Duodenal mucosa (tissue), 2 donors: Measurements from ENCODE around the gene RNF166.

ENCODE experiments used
- H3K27ac ChIP-seq: one replicate; pipeline ENCODE4 v1.7.0; 2013; ENCODE audit warnings: low read depth, low read length
- H3K27me3 ChIP-seq, 2 donors: one replicate each; pipeline ENCODE4 v1.7.0; 2013; ENCODE audit warnings: low read length in 2 of 2, control low read depth in 1 of 2; ENCODE audit not compliant: insufficient read depth in 2 of 2, control insufficient read depth in 1 of 2
- H3K36me3 ChIP-seq, 2 donors: one replicate each; pipeline ENCODE4 v1.7.0; 2013; ENCODE audit warnings: low read length in 2 of 2, control low read depth in 1 of 2; ENCODE audit not compliant: insufficient read depth in 2 of 2, control insufficient read depth in 1 of 2
- H3K4me1 ChIP-seq, 2 donors: one replicate each; pipeline ENCODE4 v1.7.0; 2013; ENCODE audit warnings: low read length in 2 of 2, control low read depth in 1 of 2; ENCODE audit not compliant: insufficient read depth in 2 of 2, control insufficient read depth in 1 of 2
- H3K4me3 ChIP-seq, 2 donors: one replicate each; pipeline ENCODE4 v1.7.0; 2013; ENCODE audit warnings: low read length in 2 of 2, low read depth in 1 of 2
- H3K9ac ChIP-seq, 2 donors: one replicate each; pipeline ENCODE4 v1.7.0; 2013; ENCODE audit warnings: low read length in 2 of 2, low read depth in 1 of 2
- H3K9me3 ChIP-seq, 2 donors: one replicate each; pipeline ENCODE4 v1.7.0; 2013; ENCODE audit warnings: low read length in 2 of 2, control low read depth in 1 of 2; ENCODE audit not compliant: control insufficient read depth in 1 of 2

The RNF166 gene

GRCh38 chr16:88732961-88733294 lies 26.7 kb upstream of the RNF166 start:
- H3K4me3 ChIP-seq = no peak overlapping the region
- H3K36me3 ChIP-seq = peaks cover 6 to 49% of the 10 kb centered on the region in 2 donors
- no peak overlapping the region for H3K9ac ChIP-seq
- no peaks in the 10 kb centered on the region for H3K9me3 ChIP-seq
- H3K27me3 ChIP-seq = no peaks in the 10 kb centered on the region
- H3K4me1 ChIP-seq = peaks cover 0 to 3% of the 10 kb centered on the region in 2 donors
- H3K27ac ChIP-seq = no peak overlapping the region

GRCh38 chr16:88732172-88732960 lies 26.2 kb upstream of the RNF166 start:
- no peaks in the 10 kb centered on the region for H3K9me3 ChIP-seq
- no peak overlapping the region for H3K27ac ChIP-seq
- no peak overlapping the region for H3K9ac ChIP-seq
- no peak overlapping the region for H3K4me3 ChIP-seq
- H3K36me3 ChIP-seq = peaks cover 6 to 52% of the 10 kb centered on the region in 2 donors
- no peaks in the 10 kb centered on the region for H3K4me1 ChIP-seq
- H3K27me3 ChIP-seq = no peaks in the 10 kb centered on the region

GRCh38 chr16:88731699-88732098 lies 25.5 kb upstream of the RNF166 start:
- H3K4me1 ChIP-seq = no peaks in the 10 kb centered on the region
- no peaks in the 10 kb centered on the region for H3K27me3 ChIP-seq
- no peak overlapping the region for H3K27ac ChIP-seq
- H3K9me3 ChIP-seq = no peaks in the 10 kb centered on the region
- no peak overlapping the region for H3K9ac ChIP-seq
- H3K4me3 ChIP-seq = no peak overlapping the region
- H3K36me3 ChIP-seq = peaks cover 12 to 58% of the 10 kb centered on the region in 2 donors

GRCh38 chr16:88730632-88731607 lies 24.7 kb upstream of the RNF166 start:
- Histone ChIP-seq H3K9me3 (no peaks in the 10 kb centered on the region), H3K9ac (no peak overlapping the region), H3K4me3 (no peak overlapping the region), H3K27ac (no peak overlapping the region), H3K36me3 (peaks cover 14 to 62% of the 10 kb centered on the region in 2 donors), H3K4me1 (no peaks in the 10 kb centered on the region), H3K27me3 (no peaks in the 10 kb centered on the region)

- Histone ChIP-seq H3K27me3 (no peaks in the 10 kb centered on the region), H3K9me3 (no peaks in the 10 kb centered on the region), H3K4me3 (no peak overlapping the region), H3K36me3 (peaks cover 15 to 61% of the 10 kb centered on the region in 2 donors), H3K4me1 (no peaks in the 10 kb centered on the region), H3K9ac (no peak overlapping the region), H3K27ac (no peak overlapping the region)
Measured at GRCh38 chr16:88727871-88728270, 21.7 kb upstream of the RNF166 start.

- Histone ChIP-seq H3K4me3 (no peak overlapping the region), H3K9ac (no peak overlapping the region), H3K36me3 (peaks cover 16 to 62% of the 10 kb centered on the region in 2 donors), H3K27ac (no peak overlapping the region), H3K4me1 (no peaks in the 10 kb centered on the region), H3K9me3 (no peaks in the 10 kb centered on the region), H3K27me3 (no peaks in the 10 kb centered on the region)
Measured at GRCh38 chr16:88726981-88727380, 20.8 kb upstream of the RNF166 start.

GRCh38 chr16:88726408-88726749 lies 20.2 kb upstream of the RNF166 start:
- no peak overlapping the region for H3K4me3 ChIP-seq
- no peaks in the 10 kb centered on the region for H3K27me3 ChIP-seq
- H3K9ac ChIP-seq = no peak overlapping the region
- no peak overlapping the region for H3K27ac ChIP-seq
- peaks cover 22 to 65% of the 10 kb centered on the region in 2 donors for H3K36me3 ChIP-seq
- H3K9me3 ChIP-seq = no peaks in the 10 kb centered on the region
- no peaks in the 10 kb centered on the region for H3K4me1 ChIP-seq

GRCh38 chr16:88725609-88726407 lies 19.6 kb upstream of the RNF166 start:
- Histone ChIP-seq H3K27ac (no peak overlapping the region), H3K9me3 (no peaks in the 10 kb centered on the region), H3K9ac (no peak overlapping the region), H3K27me3 (no peaks in the 10 kb centered on the region), H3K4me1 (no peaks in the 10 kb centered on the region), H3K36me3 (peaks cover 26 to 66% of the 10 kb centered on the region in 2 donors), H3K4me3 (no peak overlapping the region)

- H3K27me3 ChIP-seq = no peaks in the 10 kb centered on the region
- H3K36me3 ChIP-seq = peaks cover 27 to 70% of the 10 kb centered on the region in 2 donors
- no peaks in the 10 kb centered on the region for H3K9me3 ChIP-seq
Measured at GRCh38 chr16:88724855-88725555, 18.8 kb upstream of the RNF166 start.

More at GRCh38 chr16:88724855-88725555, 18.8 kb upstream of the RNF166 start:
- H3K4me3 ChIP-seq = no peak overlapping the region
- H3K9ac ChIP-seq = no peak overlapping the region
- no peak overlapping the region for H3K27ac ChIP-seq
- no peaks in the 10 kb centered on the region for H3K4me1 ChIP-seq
